NCI-H1436 treated with DMSO at 0.1 percent for 48 hours (cell line): ENCODE measurements around the gene SIRT7.
"Not testable (repeated sequence)": the region's sequence is repeated elsewhere in the genome, so short reads cannot be mapped to it uniquely, and the experiment has no call there.

ENCODE experiments used
- DNase-seq: peaks from one replicate; lab custom pipeline; 2025; lab: John Stamatoyannopoulos, UW

Gene SIRT7

GRCh38 chr17:81954131-81955057 is 36.4 kb upstream of the SIRT7 start:
- no peak for DNase-seq

GRCh38 chr17:81953443-81953842 is 35.5 kb upstream of the SIRT7 start:
- not testable (repeated sequence) for DNase-seq

- DNase-seq = no peak
Observed at GRCh38 chr17:81952792-81953228, 34.8 kb upstream of the SIRT7 start.

- DNase-seq = no peak
Observed at GRCh38 chr17:81951785-81952684, 34.1 kb upstream of the SIRT7 start.

GRCh38 chr17:81950501-81950900 is 32.5 kb upstream of the SIRT7 start:
- DNase-seq = no peak

GRCh38 chr17:81948635-81949378 is 30.8 kb upstream of the SIRT7 start:
- DNase-seq = no peak

- DNase-seq = no peak
Observed at GRCh38 chr17:81947189-81947588, 29.2 kb upstream of the SIRT7 start, which contains the start of gene MYADML2. Gene MYADML2 (minus strand): TSS chr17:81947233. CDS start chr17:81941741, 5,492 bp downstream.

- DNase-seq = no peak
Observed at GRCh38 chr17:81944858-81945257, 26.9 kb upstream of the SIRT7 start.

GRCh38 chr17:81942167-81942553 is 24.2 kb upstream of the SIRT7 start:
- no peak for DNase-seq

GRCh38 chr17:81941484-81942166 is 23.6 kb upstream of the SIRT7 start:
- no peak for DNase-seq

GRCh38 chr17:81940538-81941483 is 22.8 kb upstream of the SIRT7 start:
- no peak for DNase-seq

- no peak for DNase-seq
Observed at GRCh38 chr17:81939881-81940385, 22.0 kb upstream of the SIRT7 start.

GRCh38 chr17:81939218-81939617 is 21.2 kb upstream of the SIRT7 start:
- DNase-seq = no peak

- DNase-seq = no peak
Observed at GRCh38 chr17:81935709-81936084, 17.7 kb upstream of the SIRT7 start.

- DNase-seq = no peak
Observed at GRCh38 chr17:81934850-81935708, 17.1 kb upstream of the SIRT7 start.

- DNase-seq = no peak
Observed at GRCh38 chr17:81934098-81934757, 16.3 kb upstream of the SIRT7 start.

- no peak for DNase-seq
Observed at GRCh38 chr17:81933178-81933699, 15.3 kb upstream of the SIRT7 start.

GRCh38 chr17:81932333-81932983 is 14.5 kb upstream of the SIRT7 start:
- DNase-seq = no peak
